Occipital lobe (tissue), 2 donors: ENCODE measurements around the gene ETHE1. TPM values are rescaled to one million over a fixed set of nuclear protein-coding genes. Genes with fewer than 3 reads are reported as not detected.
"Not testable (repeated sequence)": the region's sequence is repeated elsewhere in the genome, so short reads cannot be mapped to it uniquely, and the experiment has no call there.

Experiments
- DNase-seq: peaks from one replicate; lab custom pipeline; 2025; lab: John Stamatoyannopoulos, UW
- total RNA-seq: library from RNA; depleted of rRNA; stranded (reverse); fragments of >200 nt; gene quantifications from one replicate; pipeline ENCODE4 v1.2.3, GENCODE V29; 2014

The ETHE1 gene
- total RNA-seq, 1 donor from 2014 or later = 16.8 TPM

- no peak for DNase-seq
Observed at GRCh38 chr19:43552198-43552450, 25.1 kb upstream of the ETHE1 start.

- no peak for DNase-seq
Observed at GRCh38 chr19:43551399-43552197, 24.6 kb upstream of the ETHE1 start.

- DNase-seq = no peak
Observed at GRCh38 chr19:43548706-43549105, 21.7 kb upstream of the ETHE1 start.

GRCh38 chr19:43547926-43548325 lies 20.9 kb upstream of the ETHE1 start:
- not testable (repeated sequence) for DNase-seq

- no peak for DNase-seq
Observed at GRCh38 chr19:43546581-43546980, 19.6 kb upstream of the ETHE1 start.

- DNase-seq = no peak
Observed at GRCh38 chr19:43545981-43546380, 19.0 kb upstream of the ETHE1 start.

- no peak for DNase-seq
Observed at GRCh38 chr19:43545276-43545675, 18.3 kb upstream of the ETHE1 start.

- no peak for DNase-seq
Observed at GRCh38 chr19:43544077-43544476, 17.1 kb upstream of the ETHE1 start.

- no peak for DNase-seq
Observed at GRCh38 chr19:43541920-43542650, 15.1 kb upstream of the ETHE1 start.

- DNase-seq = no peak
Observed at GRCh38 chr19:43540381-43540780, 13.4 kb upstream of the ETHE1 start.

GRCh38 chr19:43538922-43539321 lies 11.9 kb upstream of the ETHE1 start:
- DNase-seq = no peak

- DNase-seq = peak; percentile 32
Observed at GRCh38 chr19:43534816-43535761, 8.1 kb upstream of the ETHE1 start.

- DNase-seq = no peak
Observed at GRCh38 chr19:43534305-43534815, 7.4 kb upstream of the ETHE1 start.

GRCh38 chr19:43533546-43534304 lies 6.7 kb upstream of the ETHE1 start:
- DNase-seq = peak; percentile 94

GRCh38 chr19:43532962-43533545 lies 6.1 kb upstream of the ETHE1 start, which contains the start of gene ZNF575:
Gene ZNF575 (plus strand): TSS chr19:43533188. CDS start chr19:43534423, 1,235 bp downstream.
- DNase-seq = peak; percentile 93

- no peak for DNase-seq
Observed at GRCh38 chr19:43532571-43532961, 5.6 kb upstream of the ETHE1 start.

GRCh38 chr19:43527860-43528622 lies 1.0 kb upstream of the ETHE1 start:
- DNase-seq = no peak

GRCh38 chr19:43525836-43526771 lies 897 bp downstream of the ETHE1 start:
- DNase-seq = no peak
